ENCODE data around the gene RBM47. TPM values are rescaled to one million over a fixed set of nuclear protein-coding genes. Genes with fewer than 3 reads are reported as not detected.

Gene RBM47
- polyA plus RNA-seq, 1 donor from 2014 or later: 1.7 TPM

DNA sequence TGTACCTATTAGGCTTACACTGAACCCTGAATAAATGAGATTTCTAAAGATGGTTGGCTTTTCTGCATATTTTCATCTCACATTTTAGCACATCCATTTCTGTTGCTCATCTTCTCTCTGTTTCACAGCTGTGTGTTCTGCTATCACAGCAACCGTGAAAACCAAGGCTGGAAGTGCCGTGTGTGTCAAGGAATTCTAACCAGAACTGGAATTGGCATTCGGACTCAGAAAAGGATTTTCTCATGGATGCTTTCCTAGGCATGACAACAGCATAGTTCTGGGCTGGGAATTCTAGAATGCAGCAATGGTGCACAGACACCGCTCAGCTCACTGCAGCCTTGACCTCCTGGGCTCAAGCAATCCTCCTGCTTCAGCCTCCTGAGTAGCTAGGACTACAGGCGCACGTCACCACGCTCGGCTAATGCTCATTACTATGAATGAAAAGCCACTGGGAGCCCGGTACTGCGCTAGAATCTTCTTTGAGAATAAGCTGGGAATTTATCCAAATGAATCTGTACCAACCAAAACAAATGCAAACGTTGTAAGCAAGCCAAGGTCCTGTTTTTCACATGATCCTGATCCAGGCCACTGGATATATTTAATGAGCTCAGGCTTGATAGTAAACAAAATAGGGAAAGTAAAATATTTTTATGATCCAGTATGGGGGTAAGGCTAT lies 105.2 kb downstream of the RBM47 start:
- Histone ChIP-seq H3F3A (ENCODE audit: insufficient read depth, low read length, poor library complexity, severe bottlenecking) (no peaks in the 10 kb centered on the region), H2AFZ (ENCODE audit: low read depth, low read length) (no peak overlapping the region), H3K36me3 (ENCODE audit: insufficient read depth, low read length) (no peaks in the 10 kb centered on the region), H3K4me3 (ENCODE audit: low read length) (no peak overlapping the region), H4K20me1 (ENCODE audit: insufficient read depth) (no peaks in the 10 kb centered on the region), H3K4me2 (ENCODE audit: low read length) (no peak overlapping the region), H3K27me3 (ENCODE audit: insufficient read depth, low read depth, low read length) (no peaks in the 10 kb centered on the region), H3K9me2 (ENCODE audit: insufficient read depth, low read length) (no peaks in the 10 kb centered on the region), H3K9me3 (ENCODE audit: low read length) (no peaks in the 10 kb centered on the region), H3K79me2 (replicated peaks; ENCODE audit: insufficient read depth, low read length) (no peaks in the 10 kb centered on the region), H3K27ac (ENCODE audit: low read length) (no peak overlapping the region), H3K9ac (ENCODE audit: low read length) (no peak overlapping the region)
- TF ChIP-seq POLR2AphosphoS5 (IDR thresholded peaks at IDR 0.05) (no peak), EP300 (conservative IDR thresholded peaks at IDR 0.05; ENCODE audit: poor library complexity, severe bottlenecking) (no peak), REST (IDR thresholded peaks at IDR 0.05; ENCODE audit: borderline replicate concordance) (no peak), TAF1 (IDR thresholded peaks at IDR 0.05; ENCODE audit: low read depth) (no peak), MXI1 (conservative IDR thresholded peaks at IDR 0.05; ENCODE audit: poor library complexity, severe bottlenecking) (no peak), EZH2 (IDR thresholded peaks at IDR 0.05; ENCODE audit: borderline replicate concordance, insufficient read depth, low read length, poor library complexity, severe bottlenecking) (no peak), SMC3 (conservative IDR thresholded peaks at IDR 0.05; ENCODE audit: poor library complexity) (no peak), RAD21 (conservative IDR thresholded peaks at IDR 0.05) (no peak)
- TF ChIP-seq, protein P1, sequence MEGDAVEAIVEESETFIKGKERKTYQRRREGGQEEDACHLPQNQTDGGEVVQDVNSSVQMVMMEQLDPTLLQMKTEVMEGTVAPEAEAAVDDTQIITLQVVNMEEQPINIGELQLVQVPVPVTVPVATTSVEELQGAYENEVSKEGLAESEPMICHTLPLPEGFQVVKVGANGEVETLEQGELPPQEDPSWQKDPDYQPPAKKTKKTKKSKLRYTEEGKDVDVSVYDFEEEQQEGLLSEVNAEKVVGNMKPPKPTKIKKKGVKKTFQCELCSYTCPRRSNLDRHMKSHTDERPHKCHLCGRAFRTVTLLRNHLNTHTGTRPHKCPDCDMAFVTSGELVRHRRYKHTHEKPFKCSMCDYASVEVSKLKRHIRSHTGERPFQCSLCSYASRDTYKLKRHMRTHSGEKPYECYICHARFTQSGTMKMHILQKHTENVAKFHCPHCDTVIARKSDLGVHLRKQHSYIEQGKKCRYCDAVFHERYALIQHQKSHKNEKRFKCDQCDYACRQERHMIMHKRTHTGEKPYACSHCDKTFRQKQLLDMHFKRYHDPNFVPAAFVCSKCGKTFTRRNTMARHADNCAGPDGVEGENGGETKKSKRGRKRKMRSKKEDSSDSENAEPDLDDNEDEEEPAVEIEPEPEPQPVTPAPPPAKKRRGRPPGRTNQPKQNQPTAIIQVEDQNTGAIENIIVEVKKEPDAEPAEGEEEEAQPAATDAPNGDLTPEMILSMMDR (IDR thresholded peaks at IDR 0.05; ENCODE audit: poor library complexity, severe bottlenecking): no peak

- TF ChIP-seq EP300 (conservative IDR thresholded peaks at IDR 0.05; ENCODE audit: poor library complexity, severe bottlenecking): no peak
- no peak for TF ChIP-seq REST (IDR thresholded peaks at IDR 0.05; ENCODE audit: borderline replicate concordance)
- Histone ChIP-seq H3K9me3 (ENCODE audit: low read length) (no peaks in the 10 kb centered on the region), H3K4me3 (ENCODE audit: low read length) (no peak overlapping the region), H2AFZ (ENCODE audit: low read depth, low read length) (no peak overlapping the region), H3K27me3 (ENCODE audit: insufficient read depth, low read depth, low read length) (no peaks in the 10 kb centered on the region), H3K79me2 (replicated peaks; ENCODE audit: insufficient read depth, low read length) (no peaks in the 10 kb centered on the region), H3K9me2 (ENCODE audit: insufficient read depth, low read length) (no peaks in the 10 kb centered on the region), H4K20me1 (ENCODE audit: insufficient read depth) (no peaks in the 10 kb centered on the region), H3K27ac (ENCODE audit: low read length) (no peak overlapping the region), H3K9ac (ENCODE audit: low read length) (no peak overlapping the region), H3F3A (ENCODE audit: insufficient read depth, low read length, poor library complexity, severe bottlenecking) (no peaks in the 10 kb centered on the region), H3K4me2 (ENCODE audit: low read length) (no peak overlapping the region), H3K36me3 (ENCODE audit: insufficient read depth, low read length) (no peaks in the 10 kb centered on the region)
Observed at GRCh38 chr4:40523581-40523980, 106.1 kb downstream of the RBM47 start.

Data from neural cell (in vitro differentiated cells).